GM19467 (cell line): Measurements from ENCODE around the gene SETSIP.
"Not testable (repeated sequence)": the region's sequence is repeated elsewhere in the genome, so short reads cannot be mapped to it uniquely, and the experiment has no call there.

Experiments used
- ATAC-seq: cut with Tn5 transposase; IDR thresholded peaks from one replicate; pipeline ENCODE4 v1.9.1; 2021; ENCODE audit warnings: mild to moderate bottlenecking, moderate library complexity; ENCODE audit not compliant: unreplicated experiment

The SETSIP gene

GRCh38 chr1:92075311-92075710 lies at the start of gene SETSIP:
SETSIP (minus strand) TSS chr1:92075411; CDS start chr1:92075411, 0 bp downstream.
- ATAC-seq, result no peak

GRCh38 chr1:92123868-92124267 lies 48.7 kb upstream of the SETSIP start:
- no peak for ATAC-seq

GRCh38 chr1:92118826-92119225 lies 43.6 kb upstream of the SETSIP start:
- no peak for ATAC-seq

- ATAC-seq, result no peak
Measured at GRCh38 chr1:92117526-92117925, 42.3 kb upstream of the SETSIP start.

- no peak for ATAC-seq
Measured at GRCh38 chr1:92108631-92109030, 33.4 kb upstream of the SETSIP start.

GRCh38 chr1:92105546-92106081 lies 30.4 kb upstream of the SETSIP start:
- no peak for ATAC-seq

- no peak for ATAC-seq
Measured at GRCh38 chr1:92096317-92096716, 21.1 kb upstream of the SETSIP start.

GRCh38 chr1:92095874-92096273 lies 20.7 kb upstream of the SETSIP start:
- ATAC-seq, result no peak

- no peak for ATAC-seq
Measured at GRCh38 chr1:92094595-92094994, 19.4 kb upstream of the SETSIP start.

- ATAC-seq, result no peak
Measured at GRCh38 chr1:92094090-92094489, 18.9 kb upstream of the SETSIP start.

GRCh38 chr1:92091625-92092024 lies 16.4 kb upstream of the SETSIP start:
- no peak for ATAC-seq

- no peak for ATAC-seq
Measured at GRCh38 chr1:92087542-92087941, 12.3 kb upstream of the SETSIP start.

- no peak for ATAC-seq
Measured at GRCh38 chr1:92085727-92086126, 10.5 kb upstream of the SETSIP start.

GRCh38 chr1:92084651-92085050 lies 9.4 kb upstream of the SETSIP start:
- ATAC-seq, result no peak

GRCh38 chr1:92081031-92081430 lies 5.8 kb upstream of the SETSIP start:
- no peak for ATAC-seq

- ATAC-seq, result peak; percentile 95
Measured at GRCh38 chr1:92080128-92080985, 5.1 kb upstream of the SETSIP start, which contains the start of gene BTBD8. BTBD8 (plus strand) TSS chr1:92080345; CDS start chr1:92080572, 227 bp downstream.

- no peak for ATAC-seq
Measured at GRCh38 chr1:92079441-92079840, 4.2 kb upstream of the SETSIP start.

GRCh38 chr1:92078077-92078476 lies 2.9 kb upstream of the SETSIP start:
- not testable (repeated sequence) for ATAC-seq

- ATAC-seq, result no peak
Measured at GRCh38 chr1:92076363-92076762, 1.2 kb upstream of the SETSIP start.

GRCh38 chr1:92074446-92074845 lies 765 bp downstream of the SETSIP start:
- not testable (repeated sequence) for ATAC-seq

- no peak for ATAC-seq
Measured at GRCh38 chr1:92070892-92071291, 4.3 kb downstream of the SETSIP start.

- ATAC-seq, result no peak
Measured at GRCh38 chr1:92066321-92066720, 8.9 kb downstream of the SETSIP start.
